ENCODE measurements around the gene RASGRP1.
A peak's percentile ranks its signal among the peaks of the same experiment; 100 is the strongest.

The RASGRP1 gene

DNA sequence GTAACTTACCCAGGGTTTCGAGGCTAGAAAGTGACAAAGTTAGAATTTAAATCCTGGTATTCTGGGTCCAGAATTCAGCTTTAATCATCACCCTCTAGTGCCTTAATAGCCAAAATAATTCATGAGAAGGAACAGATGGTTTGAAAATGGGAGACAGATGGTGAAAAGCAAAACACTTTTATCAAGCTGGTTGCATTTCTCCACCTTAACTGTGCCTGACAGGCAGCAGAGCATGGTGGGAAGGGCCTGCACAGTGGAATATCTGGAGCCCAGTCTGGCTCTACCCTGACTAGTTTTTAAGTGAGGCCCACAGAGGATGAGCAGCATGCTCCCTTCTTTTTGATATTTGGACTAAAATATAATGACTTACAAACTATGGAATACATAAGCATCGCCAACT is 35.6 kb upstream of the RASGRP1 start:
- Mint-ChIP-seq H3K27ac (no peak overlapping the region), H3K4me3 (no peak overlapping the region), H3K4me1 (peaks cover 14% of the 10 kb centered on the region), H3K27me3 (ENCODE audit: low read depth) (peaks cover 5% of the 10 kb centered on the region), H3K9me3 (no peaks in the 10 kb centered on the region), H3K36me3 (ENCODE audit: low read depth) (no peaks in the 10 kb centered on the region)
- TF ChIP-seq, protein P1, sequence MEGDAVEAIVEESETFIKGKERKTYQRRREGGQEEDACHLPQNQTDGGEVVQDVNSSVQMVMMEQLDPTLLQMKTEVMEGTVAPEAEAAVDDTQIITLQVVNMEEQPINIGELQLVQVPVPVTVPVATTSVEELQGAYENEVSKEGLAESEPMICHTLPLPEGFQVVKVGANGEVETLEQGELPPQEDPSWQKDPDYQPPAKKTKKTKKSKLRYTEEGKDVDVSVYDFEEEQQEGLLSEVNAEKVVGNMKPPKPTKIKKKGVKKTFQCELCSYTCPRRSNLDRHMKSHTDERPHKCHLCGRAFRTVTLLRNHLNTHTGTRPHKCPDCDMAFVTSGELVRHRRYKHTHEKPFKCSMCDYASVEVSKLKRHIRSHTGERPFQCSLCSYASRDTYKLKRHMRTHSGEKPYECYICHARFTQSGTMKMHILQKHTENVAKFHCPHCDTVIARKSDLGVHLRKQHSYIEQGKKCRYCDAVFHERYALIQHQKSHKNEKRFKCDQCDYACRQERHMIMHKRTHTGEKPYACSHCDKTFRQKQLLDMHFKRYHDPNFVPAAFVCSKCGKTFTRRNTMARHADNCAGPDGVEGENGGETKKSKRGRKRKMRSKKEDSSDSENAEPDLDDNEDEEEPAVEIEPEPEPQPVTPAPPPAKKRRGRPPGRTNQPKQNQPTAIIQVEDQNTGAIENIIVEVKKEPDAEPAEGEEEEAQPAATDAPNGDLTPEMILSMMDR (IDR thresholded peaks at IDR 0.05; ENCODE audit: unreplicated experiment in 3 of 3): no peak

DNA sequence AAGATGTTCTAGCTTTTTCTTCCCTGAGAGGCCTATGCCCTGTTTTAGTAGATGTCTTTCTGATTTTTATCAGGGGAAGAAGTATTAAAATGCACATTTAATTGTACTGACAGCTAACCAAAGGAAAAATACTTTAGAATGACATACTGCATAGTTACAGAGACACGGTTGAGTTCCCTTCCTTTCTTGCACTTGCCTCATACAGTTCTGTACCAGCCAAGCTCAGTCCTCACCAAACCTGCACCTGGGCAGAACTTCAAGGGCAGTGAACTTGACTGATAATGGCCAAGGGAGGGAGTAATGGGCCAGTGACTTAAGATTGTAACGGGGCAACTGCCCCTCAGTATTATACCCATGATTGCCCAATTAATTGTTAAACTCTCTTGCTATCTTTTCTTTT is 34.1 kb upstream of the RASGRP1 start:
- peak overlapping the region in 1 of 3 experiments; percentile 23 for H3K27ac Mint-ChIP-seq
- peaks cover 5% of the 10 kb centered on the region for H3K27me3 Mint-ChIP-seq (ENCODE audit: low read depth)
- H3K9me3 Mint-ChIP-seq: no peaks in the 10 kb centered on the region
- peaks cover 9% of the 10 kb centered on the region for H3K4me1 Mint-ChIP-seq
- no peak overlapping the region for H3K4me3 Mint-ChIP-seq
- TF ChIP-seq, protein P1 (IDR thresholded peaks at IDR 0.05; ENCODE audit: unreplicated experiment in 3 of 3): no peak
- no peaks in the 10 kb centered on the region for H3K36me3 Mint-ChIP-seq (ENCODE audit: low read depth)

DNA sequence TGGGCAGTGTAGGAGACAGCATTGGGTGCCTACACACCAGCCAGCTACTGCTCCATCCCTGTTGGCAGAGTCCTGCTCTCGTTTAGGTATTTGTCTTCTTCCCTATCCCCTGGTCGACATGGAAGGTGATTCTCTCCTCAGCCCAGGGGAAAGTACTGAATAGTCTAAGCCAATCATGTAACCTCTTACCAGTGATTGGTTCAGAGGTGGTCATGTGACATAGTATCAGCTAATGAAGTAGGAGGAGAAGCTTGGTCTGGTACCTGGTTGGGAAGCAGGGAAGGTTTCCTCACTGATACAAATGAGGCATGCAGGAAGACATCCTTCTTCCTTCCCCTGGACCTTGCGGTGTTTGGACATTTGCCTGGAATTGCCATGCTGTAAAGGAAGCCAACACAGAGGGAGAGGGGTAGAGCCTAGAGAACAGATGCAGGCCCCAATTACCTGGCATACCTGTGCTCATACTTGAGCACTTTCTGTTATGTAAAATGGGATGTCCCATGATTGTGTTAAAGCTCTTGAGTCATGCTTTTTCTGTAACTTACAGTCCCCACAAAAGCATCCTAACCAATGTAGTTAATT is 32.7 kb upstream of the RASGRP1 start:
- TF ChIP-seq, protein P1 (IDR thresholded peaks at IDR 0.05; ENCODE audit: unreplicated experiment in 3 of 3): no peak
- H3K27ac Mint-ChIP-seq: no peak overlapping the region
- peaks cover 5% of the 10 kb centered on the region for H3K27me3 Mint-ChIP-seq (ENCODE audit: low read depth)
- H3K4me3 Mint-ChIP-seq: no peak overlapping the region
- H3K4me1 Mint-ChIP-seq: no peaks in the 10 kb centered on the region
- H3K9me3 Mint-ChIP-seq: no peaks in the 10 kb centered on the region
- H3K36me3 Mint-ChIP-seq (ENCODE audit: low read depth): no peaks in the 10 kb centered on the region

DNA sequence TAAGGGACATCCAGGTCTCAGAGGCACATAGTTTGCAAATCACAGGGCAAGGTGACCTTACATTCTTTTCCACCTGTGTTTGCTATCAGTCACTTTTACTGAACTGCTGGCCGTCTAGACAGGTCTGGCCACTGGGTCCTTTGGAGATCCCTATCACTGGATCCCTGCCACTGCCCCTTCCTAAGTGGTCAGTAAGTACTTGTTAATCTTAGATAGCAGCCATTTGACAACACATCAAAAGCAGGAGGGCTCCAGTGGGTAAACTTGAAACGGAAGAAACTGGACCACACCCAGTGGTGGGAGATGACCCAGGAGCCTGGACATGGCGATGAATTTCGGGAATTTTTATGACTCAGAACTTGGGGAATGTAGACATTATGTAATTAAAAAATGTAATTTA is 28.9 kb upstream of the RASGRP1 start:
- Mint-ChIP-seq H3K36me3 (ENCODE audit: low read depth) (no peaks in the 10 kb centered on the region), H3K27ac (no peak overlapping the region), H3K4me3 (no peak overlapping the region), H3K4me1 (no peaks in the 10 kb centered on the region), H3K27me3 (ENCODE audit: low read depth) (peaks cover 5% of the 10 kb centered on the region), H3K9me3 (no peaks in the 10 kb centered on the region)
- TF ChIP-seq, protein P1 (IDR thresholded peaks at IDR 0.05; ENCODE audit: unreplicated experiment in 3 of 3): no peak

DNA sequence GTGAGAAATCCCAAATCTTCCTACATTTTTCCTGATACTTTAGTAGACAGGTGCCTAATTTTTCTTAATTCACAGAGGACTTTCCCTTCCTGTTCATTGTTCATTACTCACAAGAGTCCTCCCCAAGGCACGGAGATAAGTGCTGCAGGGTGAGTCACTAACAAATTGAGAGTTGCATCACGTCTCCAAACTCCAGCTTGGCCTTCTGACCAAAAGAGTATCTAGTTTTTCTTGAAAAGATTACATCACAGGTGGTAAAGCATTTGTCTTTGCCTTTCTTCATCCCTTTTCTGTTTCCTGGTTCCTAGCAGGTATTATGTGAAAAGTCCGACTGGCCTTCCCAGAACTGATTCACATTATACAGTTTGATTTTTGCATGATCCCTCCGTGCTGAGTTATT is 24.9 kb upstream of the RASGRP1 start:
- Mint-ChIP-seq H3K9me3 (peaks cover 8% of the 10 kb centered on the region), H3K36me3 (ENCODE audit: low read depth) (no peaks in the 10 kb centered on the region), H3K4me1 (no peaks in the 10 kb centered on the region), H3K27me3 (ENCODE audit: low read depth) (no peaks in the 10 kb centered on the region), H3K4me3 (no peak overlapping the region), H3K27ac (no peak overlapping the region)
- TF ChIP-seq, protein P1 (IDR thresholded peaks at IDR 0.05; ENCODE audit: unreplicated experiment in 3 of 3): no peak

DNA sequence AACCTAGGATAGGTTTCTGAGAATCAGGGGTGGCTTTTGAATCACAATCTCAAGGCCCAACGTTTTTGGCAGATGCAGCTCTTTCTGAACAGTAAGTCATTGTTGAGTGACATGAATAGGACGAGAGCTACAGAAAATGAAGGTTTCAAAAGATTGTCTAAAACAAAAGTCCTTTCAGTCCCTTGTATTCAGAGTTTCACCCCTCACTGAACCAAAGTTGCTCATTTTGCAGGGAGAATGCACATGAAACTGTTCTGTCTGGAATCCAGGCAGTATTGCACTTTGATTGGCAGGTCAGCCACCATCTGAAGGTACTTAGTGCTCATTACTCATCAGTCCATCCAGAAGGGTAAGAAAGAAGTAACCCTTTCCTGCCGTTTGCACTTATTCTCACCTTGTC is 24.1 kb upstream of the RASGRP1 start:
- TF ChIP-seq, protein P1 (IDR thresholded peaks at IDR 0.05; ENCODE audit: unreplicated experiment in 3 of 3): no peak
- no peak overlapping the region for H3K27ac Mint-ChIP-seq
- H3K4me1 Mint-ChIP-seq: no peaks in the 10 kb centered on the region
- H3K27me3 Mint-ChIP-seq (ENCODE audit: low read depth): no peaks in the 10 kb centered on the region
- H3K4me3 Mint-ChIP-seq: no peak overlapping the region
- H3K9me3 Mint-ChIP-seq: peaks cover 11% of the 10 kb centered on the region
- no peaks in the 10 kb centered on the region for H3K36me3 Mint-ChIP-seq (ENCODE audit: low read depth)
